HUES6 (cell line): ENCODE data around the gene GPS1.

Source experiments
- H3K27ac ChIP-seq: 2 replicates; pipeline ENCODE4 v1.7.0; 2013; ENCODE audit warnings: low read depth, mild to moderate bottlenecking, low read length, inconsistent platforms
- H3K27me3 ChIP-seq: 2 replicates; pipeline ENCODE4 v1.6.1; 2013; ENCODE audit warnings: low read length; ENCODE audit not compliant: control insufficient read depth, insufficient read depth
- H3K36me3 ChIP-seq: 2 replicates; pipeline ENCODE4 v1.6.1; 2013; ENCODE audit warnings: low read length; ENCODE audit not compliant: control insufficient read depth, insufficient read depth
- H3K4me1 ChIP-seq: 2 replicates; pipeline ENCODE4 v1.6.1; 2013; ENCODE audit warnings: low read length; ENCODE audit not compliant: control insufficient read depth, insufficient read depth
- H3K4me3 ChIP-seq: 2 replicates; pipeline ENCODE4 v1.5.1; 2013; ENCODE audit warnings: low read depth, low read length
- H3K9ac ChIP-seq: one replicate; pipeline ENCODE4 v1.6.1; 2013; ENCODE audit warnings: mild to moderate bottlenecking, low read length
- H3K9me3 ChIP-seq: 2 replicates; pipeline ENCODE4 v1.6.1; 2013; ENCODE audit warnings: low read depth, low read length; ENCODE audit not compliant: control insufficient read depth, insufficient read depth

The GPS1 gene

GRCh38 chr17:82097919-82098168, 46.1 kb downstream of the GPS1 start:
- peaks cover 52% of the 10 kb centered on the region for H3K4me1 ChIP-seq
- H3K27ac ChIP-seq: peak overlapping the region; percentile 91
- H3K9me3 ChIP-seq: no peaks in the 10 kb centered on the region
- H3K4me3 ChIP-seq: peak overlapping the region; percentile 67
- no peaks in the 10 kb centered on the region for H3K27me3 ChIP-seq
- peaks cover 37% of the 10 kb centered on the region for H3K36me3 ChIP-seq
- H3K9ac ChIP-seq: peak overlapping the region; percentile 73

GRCh38 chr17:82098169-82098938, 46.7 kb downstream of the GPS1 start, which contains the start of gene FASN:
Gene FASN (minus strand): TSS chr17:82098236. CDS start chr17:82096445, 1,791 bp downstream.
- Histone ChIP-seq H3K4me1 (peaks cover 56% of the 10 kb centered on the region), H3K27ac (peak within 1 kb of the TSS; percentile 94)

GRCh38 chr17:82098939-82099763, 47.5 kb downstream of the GPS1 start:
- Histone ChIP-seq H3K27ac (peak overlapping the region; percentile 94), H3K36me3 (peaks cover 24% of the 10 kb centered on the region), H3K4me3 (peak overlapping the region; percentile 80), H3K9me3 (no peaks in the 10 kb centered on the region), H3K27me3 (no peaks in the 10 kb centered on the region), H3K4me1 (peaks cover 64% of the 10 kb centered on the region), H3K9ac (peak overlapping the region; percentile 97)

More at GRCh38 chr17:82098169-82098938, 46.7 kb downstream of the GPS1 start, which contains the start of gene FASN:
- Histone ChIP-seq H3K36me3 (peaks cover 32% of the 10 kb centered on the region), H3K9ac (peak within 1 kb of the TSS; percentile 97), H3K4me3 (peak within 1 kb of the TSS; percentile 80), H3K27me3 (no peaks in the 10 kb centered on the region), H3K9me3 (no peaks in the 10 kb centered on the region)

GRCh38 chr17:82100502-82101298, 49.0 kb downstream of the GPS1 start:
- Histone ChIP-seq H3K27ac (no peak overlapping the region), H3K27me3 (no peaks in the 10 kb centered on the region), H3K9me3 (no peaks in the 10 kb centered on the region), H3K4me1 (peaks cover 75% of the 10 kb centered on the region), H3K36me3 (peaks cover 12% of the 10 kb centered on the region), H3K9ac (no peak overlapping the region), H3K4me3 (no peak overlapping the region)

- peaks cover 6% of the 10 kb centered on the region for H3K36me3 ChIP-seq
- H3K27ac ChIP-seq: no peak overlapping the region
- H3K4me3 ChIP-seq: no peak overlapping the region
- H3K27me3 ChIP-seq: no peaks in the 10 kb centered on the region
- H3K4me1 ChIP-seq: peaks cover 75% of the 10 kb centered on the region
- no peaks in the 10 kb centered on the region for H3K9me3 ChIP-seq
- H3K9ac ChIP-seq: peak overlapping the region; percentile 10
These were observed 49.6 kb downstream of the GPS1 start for GRCh38 chr17:82101301-82101715.

GRCh38 chr17:82101767-82102679, 50.3 kb downstream of the GPS1 start:
- Histone ChIP-seq H3K4me1 (peaks cover 75% of the 10 kb centered on the region), H3K4me3 (no peak overlapping the region), H3K27ac (no peak overlapping the region), H3K9me3 (no peaks in the 10 kb centered on the region), H3K9ac (no peak overlapping the region), H3K27me3 (no peaks in the 10 kb centered on the region), H3K36me3 (no peaks in the 10 kb centered on the region)

- peak overlapping the region; percentile 72 for H3K27ac ChIP-seq
- H3K9ac ChIP-seq: peak overlapping the region; percentile 66
- no peaks in the 10 kb centered on the region for H3K27me3 ChIP-seq
- peaks cover 79% of the 10 kb centered on the region for H3K4me1 ChIP-seq
- no peaks in the 10 kb centered on the region for H3K9me3 ChIP-seq
- peak overlapping the region; percentile 32 for H3K4me3 ChIP-seq
- no peaks in the 10 kb centered on the region for H3K36me3 ChIP-seq
These were observed 52.1 kb downstream of the GPS1 start for GRCh38 chr17:82103553-82104451.

- Histone ChIP-seq H3K36me3 (no peaks in the 10 kb centered on the region), H3K9ac (no peak overlapping the region), H3K27me3 (no peaks in the 10 kb centered on the region), H3K27ac (no peak overlapping the region), H3K4me3 (no peak overlapping the region), H3K4me1 (peaks cover 68% of the 10 kb centered on the region), H3K9me3 (no peaks in the 10 kb centered on the region)
These were observed 53.2 kb downstream of the GPS1 start for GRCh38 chr17:82104797-82105416.

- Histone ChIP-seq H3K4me1 (peaks cover 63% of the 10 kb centered on the region), H3K27me3 (no peaks in the 10 kb centered on the region), H3K36me3 (no peaks in the 10 kb centered on the region), H3K9me3 (no peaks in the 10 kb centered on the region), H3K27ac (no peak overlapping the region), H3K4me3 (no peak overlapping the region), H3K9ac (no peak overlapping the region)
These were observed 53.8 kb downstream of the GPS1 start for GRCh38 chr17:82105417-82105881.
